GM10847 (cell line): ENCODE results near the gene TP63.

Experiments
- POLR2A ChIP-seq: IDR thresholded peaks from 2 replicates; pipeline ENCODE4 v1.6.1; 2011; ENCODE audit not compliant: insufficient read length; ENCODE audit errors: extremely low read depth

The TP63 gene

DNA sequence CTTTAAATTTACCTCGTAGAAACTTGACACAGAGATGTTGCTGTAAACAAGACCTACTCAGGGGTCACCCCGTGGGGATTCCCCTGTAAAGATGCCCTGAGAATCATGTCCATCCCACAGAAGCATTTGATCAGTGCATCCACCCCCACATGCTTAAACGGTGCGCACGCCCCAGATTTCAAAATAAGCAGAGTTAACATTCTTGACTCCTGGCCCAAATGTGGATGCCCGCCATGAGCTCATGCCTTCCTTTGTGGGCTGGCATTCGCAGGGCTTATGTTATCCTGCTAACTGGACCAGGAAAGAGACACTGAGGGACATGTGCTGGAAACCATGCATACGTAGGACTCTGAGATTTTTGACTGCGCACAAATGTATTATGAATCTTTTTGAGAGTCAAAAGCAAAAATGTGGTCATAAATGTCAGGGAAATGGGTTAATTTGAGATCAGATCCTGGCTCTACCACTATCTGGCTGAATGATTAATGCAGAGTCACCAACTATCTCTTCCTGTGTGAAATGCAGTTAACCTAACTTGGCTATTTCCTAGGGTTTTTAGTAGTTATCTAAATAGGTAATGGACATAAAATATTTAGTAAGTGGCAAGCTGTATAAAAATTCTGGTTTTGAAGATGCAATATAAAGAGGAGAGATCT lies 9.1 kb upstream of the TP63 start:
- TF ChIP-seq POLR2A = no peak

DNA sequence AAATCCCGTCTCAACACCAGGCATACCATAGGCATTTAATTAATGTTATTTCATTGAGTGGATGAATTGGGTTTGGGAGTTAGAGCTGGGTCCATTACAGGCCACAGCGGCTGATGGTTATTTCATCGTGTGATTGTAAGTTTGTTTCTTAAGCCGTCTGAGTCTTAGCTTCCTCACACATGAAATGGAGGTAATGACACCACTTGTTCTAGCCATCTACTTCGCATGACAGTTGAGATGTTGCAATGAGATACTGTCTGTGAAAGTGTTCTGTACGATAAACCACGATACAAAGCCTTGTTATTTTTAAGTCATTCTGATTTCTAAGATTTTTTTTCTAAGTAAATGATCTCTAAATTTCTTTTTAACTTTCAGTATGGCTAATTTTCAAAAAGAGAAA lies 8.6 kb upstream of the TP63 start:
- TF ChIP-seq POLR2A = no peak

DNA sequence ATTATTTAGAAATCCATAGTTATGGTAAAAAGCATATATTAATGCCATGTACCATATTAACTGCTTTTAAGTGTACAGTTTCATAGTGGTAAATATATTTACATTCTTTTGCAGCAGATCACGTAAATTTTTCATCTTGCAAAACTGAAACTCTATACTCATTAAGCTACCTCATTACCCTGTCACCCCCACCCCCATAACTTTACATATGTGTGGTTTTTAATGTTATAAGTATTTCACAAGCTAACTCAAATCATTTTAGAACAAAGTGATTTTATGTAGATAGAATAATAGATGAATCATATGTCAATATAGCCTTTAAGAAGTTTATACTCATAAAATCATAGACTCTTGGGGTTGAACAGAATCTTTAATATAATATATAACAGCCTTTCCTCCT lies 7.1 kb upstream of the TP63 start:
- no peak for TF ChIP-seq POLR2A

DNA sequence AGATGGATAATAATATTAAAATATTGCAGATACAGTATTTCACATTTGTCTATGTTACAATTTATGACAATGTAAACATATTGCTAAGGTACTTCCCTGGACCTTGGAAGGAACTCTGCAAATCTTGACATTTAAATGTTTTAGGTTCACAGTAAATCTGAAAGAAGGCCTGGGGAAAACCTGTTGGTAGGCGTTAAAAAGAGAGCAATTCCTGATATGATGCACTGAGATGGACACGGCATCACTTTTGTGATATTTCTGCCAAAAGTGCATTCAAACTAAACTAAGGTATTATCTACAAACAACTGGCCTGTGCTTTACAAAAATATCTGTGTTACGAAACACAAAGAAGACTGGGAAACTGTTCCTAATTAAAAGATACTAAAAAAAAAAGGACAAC lies 6.1 kb upstream of the TP63 start:
- TF ChIP-seq POLR2A = no peak

DNA sequence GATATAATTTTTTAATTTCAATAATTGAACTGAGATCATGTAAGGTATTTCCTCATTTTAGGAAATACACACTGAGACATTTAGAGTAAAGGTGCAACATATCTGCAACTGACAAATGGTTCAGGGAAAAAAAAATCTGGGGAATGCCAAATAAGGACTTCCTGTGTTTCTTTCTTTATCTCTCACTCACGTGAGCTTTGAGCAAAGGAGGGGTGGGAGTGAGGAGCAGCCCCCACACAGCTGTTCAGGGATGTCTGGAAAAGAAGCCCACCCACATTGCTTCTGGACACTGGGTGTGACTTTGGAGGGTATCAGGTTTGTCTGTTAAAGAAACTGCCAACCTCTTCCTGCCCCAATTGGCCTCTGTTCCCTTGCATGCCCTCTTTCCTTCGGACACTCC lies 5.6 kb upstream of the TP63 start:
- no peak for TF ChIP-seq POLR2A

DNA sequence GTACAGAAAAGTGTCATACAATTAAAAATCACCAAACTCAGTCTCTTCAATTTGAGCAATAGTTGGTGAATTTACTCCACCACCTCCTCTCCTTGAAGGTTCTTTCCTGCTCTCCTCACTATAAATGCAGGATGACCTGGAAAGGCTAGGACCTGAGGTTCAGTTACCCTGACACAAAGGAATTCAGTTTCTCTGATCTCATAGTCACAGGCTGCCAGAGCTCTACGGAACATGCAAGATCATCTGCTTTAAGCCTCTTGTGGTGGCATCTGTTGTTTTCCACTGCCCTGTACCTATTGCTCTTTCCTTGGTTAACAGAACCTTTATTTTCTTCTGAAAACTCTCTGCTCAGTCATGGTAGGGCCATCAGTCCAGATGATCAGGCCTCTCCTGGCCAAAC lies 4.9 kb upstream of the TP63 start:
- TF ChIP-seq POLR2A = no peak

DNA sequence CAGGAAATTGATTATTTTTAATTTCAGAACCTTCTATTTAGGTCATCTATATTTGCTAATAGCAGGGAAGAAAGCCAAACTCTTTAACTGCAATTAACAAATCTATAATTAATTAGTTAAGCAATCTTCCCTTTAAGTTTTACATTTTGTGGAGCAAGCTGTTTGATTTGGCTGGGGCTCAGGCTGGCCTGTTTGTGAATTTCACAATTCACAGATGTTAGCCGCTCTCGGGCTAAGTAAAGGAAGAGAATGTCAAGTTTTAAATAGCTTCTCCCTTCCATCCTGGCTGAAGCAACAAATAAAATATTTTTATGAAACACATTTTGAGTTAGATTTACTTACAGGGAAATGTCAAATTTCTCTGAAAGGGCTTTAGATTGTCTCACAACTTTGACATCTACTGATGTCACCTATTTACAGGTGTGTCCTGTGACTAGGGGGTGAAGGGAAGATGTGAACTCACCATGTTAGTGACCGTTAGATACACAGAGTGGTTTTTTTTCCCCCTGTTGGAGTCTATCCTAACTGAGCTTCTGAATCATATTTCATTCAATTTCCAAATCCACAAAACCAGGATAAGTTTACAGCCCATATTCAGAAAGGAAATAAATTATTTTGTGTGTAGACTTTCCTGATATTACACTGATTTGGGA lies 1.3 kb upstream of the TP63 start:
- TF ChIP-seq POLR2A = no peak

DNA sequence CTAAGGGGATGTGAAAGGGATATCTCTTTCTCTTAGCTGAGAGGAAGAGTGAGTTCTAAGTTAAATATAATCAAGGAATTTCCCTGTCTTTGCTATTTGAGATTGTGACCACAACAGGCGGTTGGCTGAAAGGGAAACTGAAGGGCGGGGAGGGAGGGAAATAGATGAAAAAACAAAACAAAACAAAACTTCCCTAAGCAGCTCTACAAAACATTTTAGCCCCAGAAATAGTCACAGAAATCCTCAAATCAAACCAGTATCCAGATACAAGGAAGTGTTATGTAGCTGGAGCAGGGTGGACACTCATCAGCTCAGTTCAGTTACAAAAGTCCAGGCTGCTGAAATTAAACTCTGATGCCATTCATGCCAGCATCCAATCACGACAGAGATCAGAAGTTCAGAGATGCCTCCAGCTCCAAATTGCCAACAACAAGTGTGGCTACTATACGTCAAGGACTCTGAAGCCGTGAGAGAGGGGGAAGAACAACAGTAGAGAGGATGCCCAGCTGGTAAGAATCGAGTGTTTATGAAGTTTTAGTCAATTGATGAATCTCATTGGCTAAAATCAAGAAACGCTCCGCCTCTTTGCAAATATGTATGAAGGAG lies 319 bp upstream of the TP63 start:
- no peak for TF ChIP-seq POLR2A

DNA sequence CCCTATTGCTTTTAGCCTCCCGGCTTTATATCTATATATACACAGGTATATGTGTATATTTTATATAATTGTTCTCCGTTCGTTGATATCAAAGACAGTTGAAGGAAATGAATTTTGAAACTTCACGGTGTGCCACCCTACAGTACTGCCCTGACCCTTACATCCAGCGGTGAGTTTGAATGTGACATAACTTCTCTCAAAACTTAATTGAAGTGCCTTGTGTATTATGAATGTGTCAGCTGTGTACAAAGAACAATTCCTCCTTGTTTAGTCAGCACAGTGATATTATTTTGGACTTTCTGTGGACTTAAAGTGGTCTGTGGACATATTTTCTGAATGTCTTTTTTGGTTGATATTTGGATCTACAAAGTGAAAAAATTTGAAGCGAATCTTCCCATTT lies 220 bp downstream of the TP63 start:
- no peak for TF ChIP-seq POLR2A

DNA sequence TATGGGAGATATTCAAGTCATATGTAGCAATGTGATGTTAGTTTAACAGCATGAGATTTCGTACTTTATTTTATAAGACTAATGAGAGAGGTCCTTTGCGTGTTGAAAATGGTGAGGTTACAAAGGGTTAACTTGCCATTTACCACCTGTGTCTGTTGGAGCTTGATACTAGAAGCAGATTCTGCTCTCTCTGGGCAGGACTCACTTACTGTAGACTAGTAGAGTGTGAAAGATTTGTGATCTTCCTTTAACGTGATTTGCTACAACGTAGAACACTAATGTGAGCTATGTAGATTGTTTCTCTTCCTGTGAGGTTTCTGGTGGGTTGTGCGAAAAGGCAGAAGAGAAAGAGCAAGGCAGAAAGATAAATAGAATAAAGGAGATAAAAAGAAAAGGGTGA lies 1.1 kb downstream of the TP63 start:
- no peak for TF ChIP-seq POLR2A

DNA sequence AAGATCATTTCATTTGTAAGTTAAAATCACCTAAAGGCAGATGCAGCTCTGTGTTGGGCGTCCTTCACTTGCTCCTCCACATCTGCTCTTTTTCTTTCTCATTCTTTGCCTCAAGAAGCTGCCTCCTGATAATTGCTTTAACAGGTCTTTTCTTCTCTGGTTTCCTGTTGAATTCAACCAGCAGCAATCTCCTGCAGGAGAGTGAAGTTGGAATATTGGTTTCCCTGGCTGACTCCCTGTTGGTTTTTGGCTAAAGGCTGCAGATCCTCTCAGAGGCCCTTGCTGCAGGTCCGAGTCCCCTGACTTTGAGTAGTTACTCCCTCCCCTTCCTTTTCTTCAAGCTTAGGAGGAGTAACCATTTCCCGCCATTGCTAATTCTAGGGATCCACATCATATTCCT lies 4.2 kb downstream of the TP63 start:
- TF ChIP-seq POLR2A = no peak

DNA sequence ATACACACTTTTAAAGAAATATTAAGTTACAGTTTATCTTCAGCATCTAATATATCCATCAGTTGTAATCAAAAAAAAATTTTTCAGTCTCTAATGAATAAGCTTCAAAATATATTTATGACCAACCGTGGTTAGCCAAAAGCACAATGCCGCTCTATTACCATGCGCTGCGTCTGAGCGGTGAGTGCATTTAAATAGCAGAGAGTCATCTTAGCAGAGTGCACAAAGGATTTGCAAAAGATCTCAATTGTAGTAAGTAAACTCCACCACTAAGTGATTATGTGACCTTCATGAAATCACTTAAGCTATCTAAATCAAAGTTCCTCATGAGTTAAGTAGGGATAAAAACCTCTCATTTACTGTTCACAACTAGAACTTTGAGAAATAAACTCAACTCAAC lies 4.9 kb downstream of the TP63 start:
- no peak for TF ChIP-seq POLR2A

DNA sequence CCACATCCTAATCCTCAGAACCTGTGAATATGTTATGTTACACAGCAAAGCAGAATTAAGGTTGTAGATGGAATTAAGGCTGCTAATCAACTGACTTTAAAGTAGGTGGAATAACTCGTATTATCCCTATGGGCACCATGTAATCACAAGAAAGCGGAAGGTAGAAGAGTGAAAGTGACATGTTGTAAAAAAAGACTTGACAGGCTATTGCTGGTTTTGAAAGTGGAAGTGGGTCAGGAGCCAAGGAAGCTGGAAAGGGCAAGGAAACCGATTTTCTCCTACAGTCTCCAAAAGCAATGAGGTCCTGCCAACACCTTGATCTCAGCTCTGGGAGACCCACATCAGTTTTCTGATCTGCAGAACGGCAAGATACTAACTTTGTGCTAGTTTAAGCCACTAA lies 6.6 kb downstream of the TP63 start:
- TF ChIP-seq POLR2A = no peak

DNA sequence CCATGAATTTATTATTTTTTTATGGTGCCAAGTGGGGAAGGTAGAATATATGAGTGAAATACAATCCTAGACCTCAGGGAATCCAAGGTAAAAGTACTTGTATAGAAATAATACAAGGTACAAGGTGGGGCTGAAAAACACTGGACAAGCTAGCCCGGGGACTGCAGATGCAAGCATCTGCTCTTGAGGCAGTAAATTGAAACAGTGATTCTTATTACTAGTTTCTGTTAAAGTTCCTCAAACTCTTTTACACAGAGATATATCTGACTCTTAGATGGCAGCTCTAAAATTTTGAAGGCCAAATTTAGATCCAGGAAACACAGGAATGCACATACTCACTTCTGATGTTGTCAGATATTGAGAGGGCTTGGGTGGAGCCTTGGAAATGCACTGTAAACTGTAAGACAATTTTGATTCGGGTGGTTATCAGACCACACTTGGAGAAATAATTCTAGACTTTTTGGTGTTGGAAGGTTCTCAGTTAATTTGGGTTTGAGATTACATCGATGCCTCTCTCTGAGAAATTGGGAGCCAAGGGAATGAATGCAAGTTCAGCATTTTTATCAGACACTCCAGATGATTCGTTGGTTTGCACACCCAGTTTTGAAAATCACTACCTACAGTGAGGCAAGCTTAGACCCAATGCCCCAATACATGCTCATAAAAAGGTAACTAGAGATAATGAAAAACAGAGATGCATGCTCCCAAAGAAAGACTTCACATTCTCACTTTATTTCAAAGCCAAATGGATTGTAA lies 7.3 kb downstream of the TP63 start:
- TF ChIP-seq POLR2A = no peak

DNA sequence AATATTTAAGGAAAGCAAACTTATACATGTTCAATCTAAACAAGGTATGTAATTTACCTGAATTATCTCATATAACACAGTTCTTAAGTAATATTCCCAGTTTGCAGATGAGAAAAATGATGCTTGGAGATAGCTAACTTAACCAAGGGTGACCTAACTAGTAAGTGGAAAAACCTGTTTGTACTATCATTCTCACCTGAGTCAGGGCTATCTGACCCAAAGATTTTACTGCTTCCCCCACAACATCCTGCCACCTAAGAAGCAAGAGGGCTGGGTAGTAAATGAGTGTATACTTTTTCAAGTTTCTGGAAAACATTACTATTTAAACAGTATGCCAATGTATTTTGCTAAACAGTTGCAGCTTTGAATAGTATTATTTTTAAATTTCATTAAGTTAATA lies 10.6 kb downstream of the TP63 start:
- TF ChIP-seq POLR2A = no peak
